HG02571 (cell line): ENCODE data around the gene PKP4.

Experiments
- ATAC-seq: cut with Tn5 transposase; IDR thresholded peaks from one replicate; pipeline ENCODE4 v1.9.1; 2021; ENCODE audit warnings: mild to moderate bottlenecking, moderate library complexity; ENCODE audit not compliant: unreplicated experiment

The PKP4 gene

DNA sequence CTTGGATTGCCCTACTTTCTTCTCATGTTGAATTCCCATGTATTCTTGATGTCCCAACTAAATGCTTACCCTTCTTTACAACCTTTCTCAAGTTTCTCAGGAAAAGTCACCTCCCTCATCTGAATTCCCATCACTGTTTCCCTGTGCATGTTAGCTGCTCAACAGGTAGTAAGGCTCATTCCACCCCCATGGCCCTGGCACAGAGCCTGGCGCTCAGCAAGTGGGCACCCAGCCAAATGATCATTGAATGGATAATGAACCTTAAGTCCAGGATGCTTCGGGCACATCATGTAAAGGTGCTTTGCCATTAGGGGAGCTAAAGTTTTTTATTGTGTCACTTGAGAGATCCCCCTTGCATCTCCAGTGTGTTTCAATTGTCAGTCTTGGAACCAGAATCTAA lies 124.0 kb downstream of the PKP4 start:
- no peak for ATAC-seq

DNA sequence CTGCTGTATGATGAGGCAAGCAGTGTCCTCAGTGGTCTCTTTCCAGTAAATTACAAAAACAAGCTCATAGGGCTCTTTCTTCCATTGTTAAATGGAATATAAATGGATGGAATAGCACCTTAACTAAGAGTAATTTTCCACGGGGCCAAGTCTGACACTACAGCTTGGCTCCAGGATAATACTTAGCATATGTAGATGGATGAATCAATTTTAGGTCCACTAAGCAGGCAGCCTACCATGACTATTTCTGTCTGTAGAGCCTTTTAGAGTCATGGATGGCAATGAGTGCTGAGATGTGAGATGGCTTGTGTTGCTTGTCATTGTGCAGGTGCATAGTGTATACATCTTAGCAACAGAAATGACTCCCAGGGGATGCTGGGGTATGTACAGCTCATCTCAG lies 125.9 kb downstream of the PKP4 start:
- no peak for ATAC-seq

DNA sequence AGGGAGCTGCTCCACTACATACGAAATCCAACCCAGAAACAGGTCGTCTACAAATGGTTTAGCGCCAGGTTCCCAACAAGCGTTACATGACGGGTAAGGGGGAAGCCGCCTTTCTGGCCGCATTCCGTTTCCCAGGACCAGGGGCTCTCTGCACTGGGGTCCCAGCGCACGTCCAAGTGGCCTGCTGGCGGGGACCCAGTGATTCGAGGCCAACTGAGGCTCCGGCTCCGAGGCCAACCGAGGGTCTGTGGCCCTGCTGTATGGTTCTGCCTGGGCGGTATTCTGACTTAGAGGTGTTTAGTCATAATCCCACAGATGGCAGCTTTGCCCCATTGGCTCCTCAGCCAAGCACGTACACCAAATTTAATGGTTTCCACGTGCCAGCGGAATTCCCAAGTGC lies 127.2 kb downstream of the PKP4 start:
- no peak for ATAC-seq

DNA sequence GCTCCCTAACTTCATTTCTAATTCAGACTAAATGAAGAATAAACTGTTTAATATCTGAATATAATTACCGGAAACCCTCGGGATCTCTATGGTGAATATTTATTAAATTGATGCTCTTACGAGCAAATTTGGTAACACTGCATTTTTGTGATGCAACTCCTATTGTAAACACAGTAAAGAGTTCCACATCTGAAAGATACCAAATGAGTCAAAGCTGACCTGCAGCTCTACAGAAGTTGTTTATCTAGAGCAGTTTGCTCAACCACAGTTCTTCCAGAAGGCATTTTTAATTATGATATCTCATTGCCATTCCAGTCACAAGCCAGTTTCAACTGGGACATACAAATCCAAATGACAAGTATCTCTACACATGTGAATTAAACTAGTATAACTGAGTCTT lies 129.7 kb downstream of the PKP4 start:
- no peak for ATAC-seq

DNA sequence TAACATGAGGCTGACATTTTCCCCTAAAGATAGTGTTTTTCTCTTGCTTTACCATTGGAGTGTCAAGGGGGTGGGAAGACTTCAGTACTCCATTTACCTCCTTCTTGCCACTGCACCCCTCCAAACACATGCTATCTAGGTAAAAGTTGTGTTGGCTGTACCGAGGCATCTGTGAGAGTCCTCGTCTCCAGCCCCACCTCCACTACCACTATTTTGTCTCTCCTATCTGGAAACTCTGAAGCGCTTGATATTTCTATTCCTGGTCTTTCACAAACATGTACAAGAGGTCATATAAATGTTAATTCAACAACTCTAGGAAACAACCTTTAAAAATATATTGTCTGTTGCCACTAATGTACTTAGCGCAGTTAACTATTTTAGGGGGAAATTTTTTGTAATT lies 132.6 kb downstream of the PKP4 start:
- ATAC-seq: no peak

DNA sequence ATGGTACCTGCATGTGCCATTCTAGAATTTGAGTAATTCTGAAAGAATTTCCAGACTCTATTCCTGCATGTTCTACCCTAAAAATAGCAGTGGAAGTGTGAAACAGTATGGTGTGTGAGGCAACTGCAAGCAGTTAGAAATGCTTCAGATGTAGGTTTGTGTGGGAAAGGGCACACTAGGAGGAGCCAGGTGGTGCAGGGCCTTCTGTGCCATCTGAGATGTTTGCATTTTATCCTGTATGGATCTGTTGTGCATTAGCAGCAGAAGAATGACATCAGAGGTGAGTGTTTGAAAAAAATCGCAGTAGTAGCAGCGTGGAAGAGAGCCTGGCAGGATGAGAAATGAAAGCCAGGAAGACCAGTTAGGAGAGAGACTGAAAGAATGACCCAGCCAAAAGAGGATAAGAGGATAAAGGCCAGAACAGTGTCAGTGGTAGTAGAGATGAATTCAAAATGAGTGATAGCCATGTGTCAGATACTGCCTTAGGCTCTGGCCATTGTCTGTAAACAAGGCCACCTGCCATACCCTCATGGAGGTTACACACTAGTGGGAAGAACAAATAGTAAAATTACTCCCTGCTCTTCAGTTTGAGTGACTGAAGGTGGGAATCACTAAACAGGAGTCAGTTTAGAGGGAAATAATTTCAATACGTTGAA lies 142.2 kb downstream of the PKP4 start:
- no peak for ATAC-seq

DNA sequence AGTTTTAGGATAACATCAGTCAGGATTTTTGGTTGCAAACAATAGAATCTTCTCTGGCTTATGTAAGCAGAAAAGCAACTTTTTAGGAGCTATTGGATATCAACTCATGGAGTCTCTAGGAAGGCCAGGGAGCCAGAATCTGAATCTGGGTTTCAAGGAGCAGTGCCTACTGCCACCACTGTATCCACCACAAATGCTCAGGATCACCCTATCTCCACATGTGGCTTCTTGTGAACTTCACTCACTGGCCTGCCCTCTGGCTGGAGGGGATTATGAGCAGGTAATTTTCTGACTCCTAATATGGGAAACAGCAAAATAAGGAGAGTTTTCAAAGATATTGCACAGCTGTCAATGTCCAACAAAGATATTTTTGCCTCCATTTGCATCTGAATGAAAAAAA lies 142.9 kb downstream of the PKP4 start:
- no peak for ATAC-seq

DNA sequence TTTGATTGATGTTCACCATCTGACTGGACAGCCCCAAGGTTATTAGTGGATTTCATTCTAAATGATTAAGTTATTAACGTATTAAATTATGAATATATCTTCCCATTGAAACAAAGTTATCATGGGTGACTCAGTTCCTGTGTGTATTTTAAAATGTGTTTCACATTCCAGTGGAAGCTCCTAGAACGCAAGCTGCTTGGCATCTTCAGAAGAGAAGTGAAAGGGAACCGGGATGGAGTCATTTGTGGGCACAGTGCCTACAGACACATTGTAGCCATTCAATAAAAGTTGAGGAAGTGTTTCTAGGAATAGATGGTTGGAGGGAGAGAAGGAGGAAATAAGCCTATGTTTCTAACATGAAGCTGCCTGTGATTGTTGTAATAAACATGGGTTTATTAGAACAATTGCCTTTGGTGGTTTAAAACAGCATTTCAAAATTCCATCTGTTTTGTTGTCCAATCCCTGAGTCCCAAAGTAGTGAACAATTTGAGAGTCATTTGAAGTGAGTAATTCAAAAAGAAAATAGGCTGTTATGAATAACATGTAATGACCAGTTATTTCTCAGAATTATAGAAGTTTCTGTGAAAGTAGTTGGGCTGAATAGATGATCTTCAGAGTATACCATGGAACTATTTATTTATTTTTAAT lies 143.5 kb downstream of the PKP4 start:
- no peak for ATAC-seq

DNA sequence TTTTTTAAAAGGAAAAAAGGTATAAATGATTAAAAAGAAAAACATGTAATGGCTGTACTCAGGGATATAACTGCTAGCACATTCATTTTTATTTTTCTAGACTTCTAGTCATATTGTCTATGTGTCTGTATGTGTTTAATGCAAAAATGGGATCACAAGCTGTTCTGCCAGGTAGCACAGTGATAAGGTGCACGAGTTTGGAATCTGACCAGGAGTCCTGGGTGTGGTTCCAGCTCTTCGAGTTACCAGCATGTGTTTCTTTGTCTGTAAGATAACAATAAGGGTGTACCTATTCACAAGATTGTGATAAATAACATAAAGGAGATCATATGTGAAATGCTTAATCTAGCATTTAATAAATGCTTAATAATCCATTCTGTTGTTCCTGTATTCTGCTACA lies 145.3 kb downstream of the PKP4 start:
- ATAC-seq: no peak

DNA sequence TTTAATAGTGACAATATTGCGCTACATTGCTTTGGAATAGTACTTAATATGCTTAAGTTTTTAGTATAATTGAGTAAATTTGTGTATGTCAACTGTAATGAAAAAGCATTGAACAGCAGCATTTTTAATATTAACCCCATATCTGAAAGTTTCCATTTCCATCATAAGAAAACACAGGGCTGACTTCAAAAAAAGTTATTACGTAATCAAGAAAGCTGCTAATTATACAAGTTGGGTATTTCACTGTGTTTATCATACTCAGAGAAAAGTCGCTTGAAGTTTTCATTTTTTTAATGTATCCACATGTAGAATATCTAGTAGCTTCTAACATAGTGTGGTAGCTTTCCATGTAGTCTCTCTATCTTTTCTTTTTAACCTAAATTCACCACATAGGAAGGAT lies 146.5 kb downstream of the PKP4 start:
- ATAC-seq: no peak

DNA sequence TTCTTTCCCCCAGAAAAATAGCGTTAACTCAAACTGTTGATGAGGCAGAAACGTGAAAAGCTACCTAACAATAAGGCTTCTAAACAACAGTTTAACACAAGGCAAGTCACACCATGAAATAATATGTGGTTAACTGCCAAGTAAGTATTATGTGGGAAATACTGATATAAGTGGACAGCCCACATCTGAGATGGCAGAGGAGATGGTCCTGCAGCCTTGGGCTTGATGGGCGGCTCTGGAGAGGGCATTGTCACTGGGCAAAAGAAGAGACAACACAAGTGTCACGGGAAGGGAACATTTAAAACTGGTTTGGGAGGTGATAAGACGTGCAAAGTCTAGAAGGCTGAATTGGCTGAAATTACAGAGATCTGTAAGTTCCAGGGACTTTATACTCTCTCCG lies 147.2 kb downstream of the PKP4 start:
- no peak for ATAC-seq

DNA sequence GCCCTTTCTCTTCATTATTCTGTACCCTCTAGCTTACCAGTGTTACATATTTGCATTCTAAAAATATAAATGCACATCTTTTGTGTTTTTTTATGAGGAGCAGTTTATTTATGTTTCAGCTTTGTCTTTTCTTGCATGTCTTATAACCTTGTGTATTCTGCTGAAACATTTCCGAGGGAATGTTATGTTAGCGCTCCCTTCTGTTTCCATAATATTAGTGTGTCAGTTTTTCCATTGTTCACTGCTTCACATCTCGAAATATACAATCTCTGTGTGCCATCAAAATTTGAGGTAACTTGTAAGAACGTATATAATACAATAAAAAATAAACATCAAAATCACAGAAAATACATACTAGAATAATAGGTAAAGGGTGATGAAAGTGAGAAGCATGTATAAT lies 153.3 kb downstream of the PKP4 start:
- no peak for ATAC-seq

DNA sequence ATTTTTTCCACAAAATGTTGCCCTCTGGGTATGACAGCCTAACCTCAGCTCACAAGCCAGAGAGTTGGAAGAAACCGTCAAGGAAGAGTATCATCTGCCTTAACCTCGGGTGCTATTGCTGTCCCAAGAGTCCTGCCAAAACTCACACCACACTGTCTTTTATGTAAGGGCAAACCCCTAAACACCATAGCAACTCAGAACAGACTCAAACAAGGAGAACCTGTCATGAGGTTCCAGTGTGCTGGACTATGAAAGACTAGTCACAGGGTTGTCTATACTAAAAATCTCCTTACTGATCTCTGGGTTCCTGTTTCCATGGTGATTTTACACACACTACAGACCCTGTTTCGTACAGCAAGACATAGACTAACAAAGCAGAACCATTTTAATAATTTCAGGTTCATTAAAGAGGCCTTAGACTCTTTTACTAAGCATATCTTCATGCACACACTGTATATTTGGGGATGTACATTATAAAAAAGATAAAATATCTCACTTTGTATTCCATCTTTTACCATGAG lies 159.8 kb downstream of the PKP4 start:
- no peak for ATAC-seq

DNA sequence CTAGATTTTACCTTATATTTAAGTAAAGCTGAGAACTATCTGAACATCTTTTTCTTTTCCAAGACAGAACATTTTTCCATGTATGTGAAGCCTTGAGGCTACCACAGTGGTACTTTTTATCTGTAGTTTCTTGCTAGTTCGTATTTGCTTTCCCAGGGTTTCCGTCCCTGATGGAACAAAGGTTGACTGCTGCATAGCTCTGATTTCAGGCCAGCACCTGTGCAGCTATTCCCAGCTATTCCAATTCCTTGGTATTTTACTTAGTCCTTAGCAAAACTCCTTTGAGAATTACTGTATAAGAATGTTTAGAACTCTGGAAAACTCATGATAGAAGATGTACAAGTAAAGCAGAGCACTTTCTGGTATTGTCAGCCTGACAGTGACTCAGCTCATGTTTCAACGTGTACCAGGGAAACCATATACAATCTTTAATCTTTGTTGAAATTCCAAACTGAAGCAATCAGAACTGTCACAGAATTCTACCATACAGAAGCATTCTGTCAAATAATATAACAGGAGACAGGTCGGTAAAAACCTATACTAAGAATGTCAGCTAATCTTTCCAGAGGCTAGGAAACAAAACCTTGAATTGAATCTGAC lies 162.2 kb downstream of the PKP4 start:
- no peak for ATAC-seq

DNA sequence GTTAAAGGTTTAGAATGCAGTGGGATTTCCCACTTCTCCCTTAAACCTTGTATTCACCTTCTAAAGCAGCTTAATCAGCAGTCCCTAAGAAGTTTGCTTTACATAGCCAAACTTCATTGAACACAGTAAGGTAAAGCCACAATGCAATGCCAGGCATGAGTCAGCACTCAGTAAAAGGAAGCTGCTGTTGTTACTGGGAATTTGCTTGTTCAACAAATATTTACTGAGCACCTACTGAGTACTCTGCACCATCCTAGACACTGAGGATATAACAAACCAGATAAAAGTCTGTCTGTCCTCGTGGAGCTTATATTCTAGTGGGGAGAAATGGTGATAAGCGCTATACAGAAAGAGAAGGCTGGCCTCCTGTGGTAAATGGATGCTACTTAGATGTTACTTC lies 162.7 kb downstream of the PKP4 start:
- no peak for ATAC-seq

DNA sequence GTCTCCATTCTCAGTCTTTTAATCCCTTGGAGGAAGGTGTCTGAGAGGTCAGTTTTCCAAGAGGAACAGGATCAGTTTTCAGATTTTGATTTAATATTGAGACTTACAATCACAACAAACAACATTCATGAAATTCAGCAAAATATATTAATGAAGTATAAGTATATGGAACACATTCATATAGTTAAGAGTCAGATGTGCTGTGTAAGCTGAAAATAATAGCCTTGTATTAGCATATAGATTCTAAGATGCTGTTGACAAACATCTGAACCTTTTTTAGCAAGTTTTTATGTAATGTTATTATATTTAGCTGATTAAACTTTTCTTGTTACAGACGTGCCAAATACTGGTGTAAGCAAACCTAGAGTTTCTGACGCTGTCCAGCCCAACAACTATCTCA lies 163.9 kb downstream of the PKP4 start:
- ATAC-seq: no peak

DNA sequence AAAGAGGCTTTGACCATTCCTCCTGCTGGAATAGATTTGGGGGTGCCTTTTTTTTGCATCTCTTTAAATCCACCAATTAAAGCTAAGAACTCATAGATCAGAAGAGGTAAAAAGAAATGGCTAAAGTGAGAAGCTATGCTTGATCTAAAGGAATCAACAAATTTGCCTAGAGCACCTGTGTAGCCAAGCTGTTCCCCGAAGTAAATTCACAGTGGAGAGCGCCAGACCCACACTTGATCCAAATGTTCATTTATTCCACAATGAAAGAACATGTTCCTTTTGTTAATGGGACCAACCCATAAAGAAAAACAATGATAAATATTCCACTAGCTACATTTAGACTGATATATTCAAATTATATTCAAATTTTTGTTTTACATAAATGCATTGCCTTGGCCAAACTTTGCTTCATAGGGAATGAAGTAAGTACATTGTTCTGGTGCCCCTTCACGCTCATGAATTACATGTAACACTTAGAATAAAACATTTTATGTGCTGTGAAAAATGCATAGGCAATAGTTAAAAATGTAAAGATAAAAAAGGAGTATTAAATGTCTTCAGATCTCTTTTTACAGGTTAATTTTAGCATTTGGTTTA lies 167.4 kb downstream of the PKP4 start:
- ATAC-seq: no peak

DNA sequence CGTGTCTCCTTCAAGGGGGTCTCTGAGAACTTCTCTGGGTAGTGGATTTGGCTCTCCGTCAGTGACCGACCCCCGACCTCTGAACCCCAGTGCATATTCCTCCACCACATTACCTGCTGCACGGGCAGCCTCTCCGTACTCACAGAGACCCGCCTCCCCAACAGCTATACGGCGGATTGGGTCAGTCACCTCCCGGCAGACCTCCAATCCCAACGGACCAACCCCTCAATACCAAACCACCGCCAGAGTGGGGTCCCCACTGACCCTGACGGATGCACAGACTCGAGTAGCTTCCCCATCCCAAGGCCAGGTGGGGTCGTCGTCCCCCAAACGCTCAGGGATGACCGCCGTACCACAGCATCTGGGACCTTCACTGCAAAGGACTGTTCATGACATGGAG lies 168.2 kb downstream of the PKP4 start:
- no peak for ATAC-seq

DNA sequence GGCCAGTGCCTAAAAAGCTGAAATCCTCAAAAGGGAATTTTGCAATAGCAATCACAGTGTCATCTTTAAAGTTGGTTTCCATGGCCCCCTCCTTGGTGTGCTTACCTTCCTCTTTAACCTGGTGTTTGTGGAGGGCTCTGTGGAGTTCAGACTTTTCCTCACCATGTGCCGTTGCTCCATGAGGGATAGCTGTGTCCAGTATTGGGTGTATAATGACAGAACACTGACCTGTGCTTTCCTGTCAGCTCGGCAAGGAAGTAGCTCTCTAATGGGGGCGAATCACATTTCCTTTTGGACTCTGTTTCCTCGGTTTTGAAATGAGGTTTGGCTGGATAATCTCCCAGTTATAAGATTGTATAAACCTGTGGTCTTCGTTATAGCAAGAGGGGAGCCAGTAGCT lies 172.4 kb downstream of the PKP4 start:
- ATAC-seq: no peak

DNA sequence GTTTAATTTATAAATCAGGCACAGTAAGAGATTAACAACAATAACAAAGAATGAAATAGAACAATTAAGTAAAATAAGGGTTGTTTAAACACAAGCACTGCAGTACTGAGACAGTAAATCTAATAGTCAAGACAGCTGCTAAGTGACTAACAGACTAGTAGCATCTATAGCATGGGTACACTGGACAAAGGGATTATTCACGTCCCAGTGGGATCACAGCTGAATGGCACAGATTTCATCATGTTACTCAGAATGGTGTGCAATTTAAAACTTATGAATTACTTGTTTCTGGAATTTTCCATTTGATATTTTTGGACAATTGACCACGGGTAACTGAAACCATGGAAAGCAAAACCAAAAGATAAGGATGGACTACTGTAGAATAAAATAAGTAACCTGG lies 176.5 kb downstream of the PKP4 start:
- ATAC-seq: no peak

DNA sequence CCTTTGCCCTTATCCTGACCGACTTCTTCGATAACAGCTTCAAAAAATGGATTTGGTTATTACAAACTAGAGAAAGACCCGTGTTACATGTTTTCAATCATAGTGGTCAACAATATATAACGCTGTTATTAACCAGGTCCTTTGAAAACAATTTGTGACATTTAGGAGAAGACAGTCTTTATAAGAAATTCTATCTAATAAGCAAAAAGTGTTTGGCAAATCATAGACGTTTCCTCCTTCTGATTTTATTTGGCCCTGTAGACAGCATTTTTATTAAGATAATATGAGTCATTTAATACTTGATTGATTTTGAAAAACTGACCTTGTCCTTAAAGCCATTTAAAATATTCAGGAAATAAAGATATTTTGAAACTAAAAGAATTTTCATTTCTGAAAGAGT lies 177.9 kb downstream of the PKP4 start:
- ATAC-seq: no peak

DNA sequence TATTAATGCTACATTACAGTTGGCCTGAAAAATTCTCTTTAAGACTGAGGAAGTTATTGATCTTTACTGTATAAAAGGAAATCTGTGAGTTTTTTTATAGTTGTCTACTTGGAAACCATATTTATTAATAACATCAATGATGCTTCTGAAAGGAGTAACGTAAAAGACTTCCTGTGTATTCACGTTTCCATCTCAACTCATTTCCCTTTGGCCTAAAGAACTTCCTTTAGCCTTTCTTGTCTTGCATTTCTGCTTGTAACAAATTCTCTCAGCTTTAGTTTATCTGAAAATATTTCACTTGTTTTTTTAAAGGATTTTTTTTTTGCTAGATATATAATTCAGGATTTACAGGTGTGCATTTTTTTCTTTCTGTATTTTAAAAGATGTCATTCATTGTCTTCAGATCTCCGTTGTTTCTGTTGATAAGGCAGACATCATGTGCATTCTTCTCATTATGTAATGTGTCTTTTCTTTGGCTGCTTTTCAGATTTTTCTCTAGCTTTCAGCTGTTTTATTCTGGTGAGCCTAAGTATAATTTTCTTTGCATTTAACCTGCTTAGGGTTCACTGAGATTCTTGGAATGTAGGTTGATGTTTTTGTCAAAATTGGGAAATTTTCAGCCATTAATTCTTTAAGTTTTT lies 179.3 kb downstream of the PKP4 start:
- ATAC-seq: no peak
